Measurements from ENCODE around the gene RIPOR2.

The RIPOR2 gene

GRCh38 chr6:24931296-24931695 is 4.5 kb downstream of the RIPOR2 start:
- TF ChIP-seq ZFX (IDR thresholded peaks at IDR 0.05; ENCODE audit: borderline replicate concordance) (no peak), CTCF (IDR thresholded peaks at IDR 0.05) (no peak)
- no peak overlapping the region for H3K27ac ChIP-seq

GRCh38 chr6:24930431-24930871 is 5.3 kb downstream of the RIPOR2 start:
- H3K27ac ChIP-seq = no peak overlapping the region
- TF ChIP-seq ZFX (IDR thresholded peaks at IDR 0.05; ENCODE audit: borderline replicate concordance) (no peak), CTCF (IDR thresholded peaks at IDR 0.05) (no peak)

- TF ChIP-seq ZFX (IDR thresholded peaks at IDR 0.05; ENCODE audit: borderline replicate concordance) = no peak
- TF ChIP-seq CTCF (IDR thresholded peaks at IDR 0.05) = no peak
Measured at GRCh38 chr6:24929242-24929641, 6.5 kb downstream of the RIPOR2 start.

GRCh38 chr6:24927985-24928745 is 7.6 kb downstream of the RIPOR2 start:
- H3K27ac ChIP-seq = no peak overlapping the region
- TF ChIP-seq ZFX (IDR thresholded peaks at IDR 0.05; ENCODE audit: borderline replicate concordance) (no peak), CTCF (IDR thresholded peaks at IDR 0.05) (no peak)

More at GRCh38 chr6:24929242-24929641, 6.5 kb downstream of the RIPOR2 start:
- H3K27ac ChIP-seq = no peak overlapping the region

- no peak for TF ChIP-seq CTCF (IDR thresholded peaks at IDR 0.05)
- TF ChIP-seq ZFX (IDR thresholded peaks at IDR 0.05; ENCODE audit: borderline replicate concordance) = no peak
- no peak overlapping the region for H3K27ac ChIP-seq
Measured at GRCh38 chr6:24927277-24927955, 8.3 kb downstream of the RIPOR2 start.

- H3K27ac ChIP-seq = peak overlapping the region; percentile 87
Measured at GRCh38 chr6:24926647-24927046, 9.1 kb downstream of the RIPOR2 start.

GRCh38 chr6:24926192-24926591 is 9.6 kb downstream of the RIPOR2 start:
- H3K27ac ChIP-seq = peak overlapping the region; percentile 87
- TF ChIP-seq ZFX (IDR thresholded peaks at IDR 0.05; ENCODE audit: borderline replicate concordance) = no peak
- no peak for TF ChIP-seq CTCF (IDR thresholded peaks at IDR 0.05)

Data from 22Rv1 (cell line).